GDM1 (cell line): Measurements from ENCODE around the gene ADCY5.

Experiments used
- DNase-seq: peaks from one replicate; lab custom pipeline; 2025; lab: John Stamatoyannopoulos, UW

Gene ADCY5

DNA sequence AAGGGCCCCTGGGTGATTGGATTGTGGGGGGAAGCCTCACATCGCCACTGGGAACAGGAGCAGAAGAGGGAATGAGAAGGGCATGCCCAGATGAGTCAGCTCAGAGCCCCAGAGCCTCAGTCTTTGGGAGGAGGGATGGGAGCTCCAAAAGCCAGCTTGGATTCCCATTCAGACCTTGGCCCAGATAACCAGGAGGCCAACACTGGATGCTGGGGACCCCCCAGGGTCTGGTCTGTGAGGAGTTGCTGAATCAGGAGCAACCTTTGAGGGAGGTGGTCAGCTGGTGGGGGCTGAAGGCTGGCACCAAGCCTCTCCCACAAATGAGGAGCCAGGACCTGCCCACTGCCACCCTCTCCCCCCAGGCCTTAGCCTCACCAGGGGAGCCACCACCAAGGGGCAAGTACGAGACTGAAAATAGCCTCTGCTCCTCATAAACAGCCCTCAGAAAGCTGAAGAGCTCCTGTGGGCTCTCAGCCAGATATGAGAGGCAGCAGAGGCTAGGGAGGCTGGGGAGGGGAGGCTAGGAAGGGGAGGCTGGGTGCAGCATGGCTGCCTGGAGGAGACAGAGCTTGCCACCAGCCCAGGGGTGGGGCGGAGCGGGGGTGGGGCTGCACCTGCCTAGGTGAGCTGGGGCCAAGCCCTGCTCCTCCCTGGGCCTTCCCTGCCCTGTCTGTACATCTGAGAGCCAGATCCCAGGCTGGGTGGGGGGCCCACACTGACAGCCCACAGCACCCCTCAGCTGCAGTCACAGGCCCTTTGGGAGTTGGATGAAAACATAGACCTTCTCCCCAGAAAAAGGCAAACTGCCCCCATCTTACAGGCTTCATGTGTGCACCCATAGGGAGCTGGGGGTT lies 147.3 kb downstream of the ADCY5 start:
- DNase-seq: no peak

DNA sequence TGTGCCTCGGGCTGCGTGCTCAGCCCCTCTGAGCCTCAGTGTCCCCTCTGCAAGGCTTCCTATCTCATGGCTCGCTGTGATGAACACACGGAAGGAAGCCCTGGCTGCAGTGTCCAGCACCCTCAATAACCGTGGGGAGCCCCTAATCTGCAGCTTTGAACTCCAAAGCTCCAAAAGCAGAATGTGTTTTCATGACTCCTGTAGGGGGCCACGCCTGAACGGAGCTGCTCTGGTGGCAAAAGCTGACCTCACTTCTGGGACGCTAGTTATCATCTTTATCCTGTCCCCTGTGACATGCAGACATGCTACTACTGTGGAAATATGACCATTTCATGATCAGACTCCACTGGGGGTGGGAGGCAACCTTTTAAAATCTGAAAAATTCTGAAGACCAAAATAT lies 148.3 kb downstream of the ADCY5 start:
- DNase-seq: no peak

DNA sequence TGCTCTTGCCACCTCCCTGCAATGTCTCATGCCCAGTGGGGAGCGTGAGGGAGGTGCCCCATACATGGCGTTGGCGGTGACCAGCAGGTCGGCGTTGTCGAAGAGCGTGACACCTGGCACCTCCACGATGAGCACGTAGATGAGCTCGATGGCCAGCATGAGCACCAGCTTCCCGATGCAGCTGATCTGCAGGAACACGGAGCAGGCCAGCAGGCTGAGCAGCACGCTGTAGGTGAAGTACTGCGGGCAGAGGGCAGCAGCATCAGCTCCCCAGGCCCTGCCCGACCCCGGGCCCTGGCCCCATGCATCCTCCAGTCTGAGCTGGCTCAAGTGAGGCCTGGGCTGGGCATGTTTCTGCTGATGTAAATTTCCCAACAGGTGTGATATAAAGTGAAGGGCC lies 148.8 kb downstream of the ADCY5 start:
- no peak for DNase-seq

DNA sequence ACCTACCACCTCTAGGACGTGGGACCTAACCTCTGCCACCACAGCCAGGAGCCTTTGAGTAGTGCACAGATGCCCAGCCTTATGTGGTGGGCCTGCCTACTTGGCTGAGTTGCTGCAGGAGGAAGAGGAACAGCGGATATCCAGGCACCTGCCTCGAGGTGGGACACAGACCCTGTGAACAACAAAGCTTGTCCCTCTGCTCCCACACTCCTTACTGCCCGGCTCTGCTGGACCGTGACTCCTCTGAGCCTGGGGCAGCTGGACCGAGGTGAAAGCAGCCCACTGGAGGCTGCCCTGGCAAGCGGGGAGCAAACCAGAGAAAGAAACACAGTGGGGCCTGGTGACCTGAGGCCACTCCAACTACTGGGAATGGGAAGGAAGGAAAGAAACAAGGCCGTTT lies 149.3 kb downstream of the ADCY5 start:
- DNase-seq: no peak

DNA sequence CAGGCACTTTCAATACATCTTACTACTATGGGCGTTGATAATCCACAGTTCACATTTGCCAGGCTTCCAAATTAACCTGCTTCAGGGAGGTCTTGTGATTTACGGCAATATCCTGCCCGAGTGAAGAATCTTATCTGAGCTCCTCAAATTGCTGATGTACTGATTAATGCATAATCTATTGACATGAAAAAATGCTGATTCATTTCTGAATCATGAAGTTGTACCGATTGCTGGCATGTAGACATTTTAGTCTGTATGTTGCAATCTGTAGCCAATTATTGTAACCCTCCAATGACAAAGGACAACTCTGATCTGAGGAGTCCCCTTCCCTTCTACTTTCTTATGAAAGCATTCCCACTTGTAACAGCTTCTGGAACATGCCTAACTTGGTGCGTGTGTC lies 150.0 kb downstream of the ADCY5 start:
- no peak for DNase-seq

DNA sequence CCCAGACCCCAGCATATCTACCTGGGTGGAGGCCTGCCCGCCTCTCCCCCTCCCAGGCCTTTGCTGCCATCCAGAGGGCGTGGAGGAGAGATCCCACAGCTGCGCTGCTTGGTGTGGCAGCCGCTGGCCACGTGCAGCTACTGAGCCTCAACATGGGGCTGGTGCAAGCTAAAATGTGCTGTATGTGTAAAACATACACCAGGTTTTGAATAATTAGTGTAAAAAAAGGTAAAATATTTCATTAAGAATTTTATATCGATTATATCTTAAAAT lies 151.3 kb downstream of the ADCY5 start:
- no peak for DNase-seq

DNA sequence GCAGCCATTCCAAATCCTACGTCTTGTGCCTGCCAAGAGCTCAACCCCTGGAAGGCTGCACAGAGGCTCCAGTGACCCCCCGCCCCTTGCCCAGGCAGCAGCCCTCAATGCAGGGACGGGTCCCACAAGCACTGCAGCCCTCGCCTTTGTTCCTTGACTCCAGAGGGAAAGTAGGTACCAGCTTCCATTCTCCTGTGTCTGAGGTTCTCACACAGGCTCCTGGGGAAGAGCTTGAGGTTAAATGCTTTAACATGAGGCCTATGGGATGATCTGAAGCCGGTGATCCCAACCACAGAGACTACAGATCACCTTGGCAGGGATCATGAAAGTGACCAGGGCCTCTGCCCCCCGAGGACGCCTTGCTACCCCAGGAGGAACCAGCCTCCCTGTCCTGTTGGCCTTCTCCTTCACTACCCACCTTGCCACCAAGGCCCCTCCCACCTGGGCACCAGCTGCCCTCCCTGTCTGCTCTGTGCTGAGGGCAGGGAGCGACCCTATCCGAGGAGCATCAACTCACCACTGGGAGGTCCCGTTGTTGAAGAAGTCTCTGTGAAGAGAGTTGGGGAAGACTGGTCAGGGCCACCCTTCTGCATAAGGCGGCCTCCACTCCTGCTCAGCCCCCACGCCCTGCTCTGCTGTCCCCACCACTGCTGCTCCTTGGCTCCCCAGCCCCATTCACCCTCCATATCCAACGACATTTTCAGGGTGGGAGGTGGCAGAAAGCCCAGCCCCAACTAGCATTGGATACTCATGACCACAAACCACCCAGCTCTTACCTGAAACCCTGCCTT lies 151.9 kb downstream of the ADCY5 start:
- DNase-seq: no peak

DNA sequence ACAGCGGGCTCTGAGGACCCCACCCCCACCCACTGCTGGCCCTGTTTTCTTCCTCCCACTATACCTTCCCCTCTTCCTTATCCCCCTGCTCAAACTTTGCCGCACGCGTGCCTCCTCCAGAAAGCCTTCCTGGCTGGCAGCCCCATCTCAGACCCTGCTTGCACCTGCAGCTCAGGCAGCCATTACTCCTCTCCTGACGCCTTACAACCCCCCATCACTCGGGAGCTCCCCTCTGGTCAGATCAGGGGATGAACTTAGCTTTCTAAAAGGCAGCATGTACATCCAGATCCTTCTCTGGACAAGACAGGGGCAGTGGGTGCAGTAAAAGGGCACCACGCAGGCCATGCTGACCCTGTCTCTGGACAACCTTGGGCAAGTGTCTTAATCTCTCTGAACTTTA lies 152.6 kb downstream of the ADCY5 start:
- DNase-seq: no peak

DNA sequence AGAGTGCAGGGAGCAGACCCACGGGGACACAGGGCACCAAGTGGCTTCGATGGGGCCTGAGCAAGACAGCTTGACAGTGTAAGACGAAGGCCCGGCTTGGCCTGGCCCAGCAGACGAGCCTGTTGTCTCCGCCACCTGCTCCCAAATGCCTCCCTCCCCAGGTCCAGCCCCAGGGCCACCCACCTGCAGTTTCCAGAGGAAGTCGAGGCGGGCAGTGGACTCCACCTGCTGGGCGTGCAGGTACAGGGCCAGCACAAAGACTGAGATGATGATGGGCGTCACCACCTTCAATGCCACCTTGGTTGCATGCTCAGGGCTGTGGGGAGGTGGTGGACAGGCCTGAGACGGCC lies 153.0 kb downstream of the ADCY5 start:
- no peak for DNase-seq

DNA sequence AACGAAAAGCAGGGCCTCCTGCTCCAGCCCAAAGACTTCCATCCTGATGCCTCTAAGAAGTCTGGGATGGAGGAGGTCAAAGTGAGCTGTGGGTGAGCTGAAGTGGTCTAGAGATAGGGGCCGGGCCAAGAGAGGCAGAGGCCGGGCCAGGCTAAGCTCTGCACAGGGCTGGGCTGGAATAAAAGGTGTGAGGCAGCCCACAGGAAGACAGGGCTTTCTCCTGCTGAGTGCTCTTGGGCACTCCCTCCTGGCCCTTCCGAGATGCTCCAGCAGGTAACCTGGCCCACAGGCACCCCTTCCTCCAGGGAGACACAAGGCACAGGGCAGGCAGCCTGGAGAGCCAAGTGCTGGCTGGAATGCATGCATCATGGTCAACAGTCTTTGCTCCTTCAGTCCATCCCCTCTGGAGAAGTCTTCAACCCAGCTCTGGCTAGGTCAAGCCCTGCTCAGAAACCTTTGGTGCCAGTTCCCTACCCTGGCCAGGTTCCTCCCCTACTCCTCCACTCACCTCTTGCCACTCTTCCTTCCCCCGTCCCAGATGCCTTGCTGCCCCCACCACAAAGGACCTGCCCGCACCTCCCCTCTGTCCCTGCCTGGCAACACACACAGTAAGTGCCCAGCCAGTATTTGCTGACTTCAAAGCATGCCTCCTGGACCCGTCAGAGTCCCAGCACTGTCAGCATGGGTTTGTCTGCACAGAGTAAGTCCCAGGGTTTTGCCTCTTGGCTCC lies 153.6 kb downstream of the ADCY5 start:
- DNase-seq: no peak

DNA sequence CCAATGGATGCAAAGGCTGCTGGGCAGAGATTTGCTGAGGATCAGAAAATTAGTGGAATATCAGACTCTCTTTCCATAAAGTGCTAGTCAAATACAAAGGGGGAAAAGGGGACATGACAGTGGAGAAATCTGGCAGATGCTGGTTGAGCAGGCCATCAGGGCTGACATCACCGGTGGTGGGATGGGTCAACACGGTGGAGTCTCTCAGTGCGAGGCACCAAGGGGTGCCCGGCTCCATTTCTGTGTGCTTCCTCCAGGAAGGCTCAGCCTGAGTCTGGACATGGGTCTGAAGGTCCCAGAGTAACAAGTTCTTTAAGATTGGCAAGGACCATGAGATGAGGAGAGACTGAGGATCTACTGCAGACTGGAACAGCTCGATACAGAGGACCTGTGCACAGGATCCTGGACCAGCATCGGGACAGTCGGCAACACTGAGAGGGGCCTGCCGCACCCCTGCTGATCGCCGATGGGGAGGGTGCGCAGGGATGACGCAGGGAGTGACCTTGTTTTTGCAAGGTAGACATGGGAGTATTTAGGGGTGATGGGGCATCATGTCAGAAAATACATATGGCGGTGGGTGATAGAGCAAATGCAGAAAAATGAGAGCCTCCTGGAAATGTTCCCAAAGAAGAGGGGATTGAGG lies 154.5 kb downstream of the ADCY5 start:
- DNase-seq: no peak

DNA sequence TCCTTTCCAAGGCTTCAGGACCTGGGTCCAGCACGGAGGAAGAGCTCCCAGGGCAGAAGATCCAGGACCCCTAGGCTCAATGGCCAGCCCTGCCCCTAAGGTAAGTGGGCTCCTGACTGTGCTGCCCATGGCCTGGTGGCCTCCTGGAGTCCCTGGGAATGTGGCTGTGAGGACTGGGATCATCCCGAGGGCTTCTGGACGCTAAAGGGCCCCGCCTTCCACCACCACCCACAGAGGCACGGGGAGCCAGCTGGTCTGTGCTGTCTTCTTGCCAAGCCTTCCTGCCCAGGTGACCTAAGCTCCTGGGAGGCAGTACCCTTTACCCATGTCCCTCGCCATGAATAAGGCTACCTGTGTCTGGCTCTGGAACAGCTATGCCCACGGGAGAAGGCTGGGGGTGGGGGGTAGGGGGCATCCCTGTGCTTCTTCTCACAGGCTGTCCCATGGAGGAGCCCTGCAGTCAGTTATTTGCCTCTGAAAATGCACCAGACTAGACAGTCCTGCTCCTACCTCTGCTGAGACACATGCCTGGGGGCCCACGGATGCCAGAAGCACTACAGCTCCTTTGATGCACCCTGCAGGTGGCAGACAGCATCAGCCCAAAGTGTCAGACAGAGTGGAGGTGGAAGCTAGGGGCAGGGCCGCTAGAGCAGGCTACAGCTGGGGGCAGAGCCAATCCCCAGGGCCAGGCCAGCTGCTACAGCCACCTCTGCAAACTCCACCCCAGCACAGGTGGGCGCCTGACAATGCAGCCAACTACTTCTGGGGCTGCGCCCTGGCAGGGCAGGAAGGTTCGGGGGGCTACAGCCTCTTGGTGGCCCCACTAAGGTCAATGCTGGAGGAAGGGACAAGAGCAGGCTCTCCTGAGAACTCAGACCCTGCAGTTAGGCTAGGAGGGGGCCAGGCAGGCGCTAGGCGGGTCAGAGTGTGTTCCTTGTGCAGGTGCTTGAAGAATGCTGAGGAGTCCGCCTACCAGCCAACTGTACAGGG lies 156.3 kb downstream of the ADCY5 start:
- no peak for DNase-seq

DNA sequence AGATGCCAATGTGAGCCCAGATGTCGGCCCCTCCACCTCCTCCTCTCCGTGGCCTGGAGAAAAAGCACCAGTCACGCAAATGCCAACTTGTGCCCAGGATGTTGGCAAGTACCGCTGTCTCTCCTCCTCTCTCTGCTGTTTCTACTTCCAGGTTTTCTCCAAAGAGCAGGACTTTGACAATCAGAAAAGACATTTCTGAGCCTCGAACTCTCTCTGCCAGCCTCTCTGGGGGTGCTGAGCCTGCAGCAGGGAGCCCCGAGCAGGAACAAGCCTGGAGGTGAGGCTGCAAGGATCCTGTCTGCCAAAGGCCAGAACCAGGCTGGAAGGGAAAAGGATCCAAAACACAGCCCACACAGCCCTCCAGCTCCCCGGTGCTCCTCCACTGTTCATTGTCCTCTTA lies 157.5 kb downstream of the ADCY5 start:
- no peak for DNase-seq

DNA sequence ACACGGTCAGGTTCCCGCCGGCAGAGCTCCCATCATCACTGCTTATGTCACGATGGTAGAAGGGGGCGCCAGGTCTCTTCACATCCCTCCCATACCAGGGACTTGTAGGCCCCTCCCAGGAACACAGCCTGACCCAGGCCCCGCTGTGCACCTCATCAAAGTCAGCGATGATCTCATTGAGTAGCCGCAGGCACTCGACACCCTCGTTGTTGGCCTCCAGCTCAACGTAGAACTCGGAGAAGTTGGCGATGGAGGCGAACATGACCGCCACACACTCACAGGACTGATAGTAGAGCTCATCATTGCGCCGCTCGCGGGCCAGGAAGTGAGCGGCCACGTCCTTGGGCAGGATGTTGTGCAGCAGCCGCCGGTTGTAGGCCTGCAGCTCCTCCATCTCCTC lies 157.9 kb downstream of the ADCY5 start:
- DNase-seq: no peak

DNA sequence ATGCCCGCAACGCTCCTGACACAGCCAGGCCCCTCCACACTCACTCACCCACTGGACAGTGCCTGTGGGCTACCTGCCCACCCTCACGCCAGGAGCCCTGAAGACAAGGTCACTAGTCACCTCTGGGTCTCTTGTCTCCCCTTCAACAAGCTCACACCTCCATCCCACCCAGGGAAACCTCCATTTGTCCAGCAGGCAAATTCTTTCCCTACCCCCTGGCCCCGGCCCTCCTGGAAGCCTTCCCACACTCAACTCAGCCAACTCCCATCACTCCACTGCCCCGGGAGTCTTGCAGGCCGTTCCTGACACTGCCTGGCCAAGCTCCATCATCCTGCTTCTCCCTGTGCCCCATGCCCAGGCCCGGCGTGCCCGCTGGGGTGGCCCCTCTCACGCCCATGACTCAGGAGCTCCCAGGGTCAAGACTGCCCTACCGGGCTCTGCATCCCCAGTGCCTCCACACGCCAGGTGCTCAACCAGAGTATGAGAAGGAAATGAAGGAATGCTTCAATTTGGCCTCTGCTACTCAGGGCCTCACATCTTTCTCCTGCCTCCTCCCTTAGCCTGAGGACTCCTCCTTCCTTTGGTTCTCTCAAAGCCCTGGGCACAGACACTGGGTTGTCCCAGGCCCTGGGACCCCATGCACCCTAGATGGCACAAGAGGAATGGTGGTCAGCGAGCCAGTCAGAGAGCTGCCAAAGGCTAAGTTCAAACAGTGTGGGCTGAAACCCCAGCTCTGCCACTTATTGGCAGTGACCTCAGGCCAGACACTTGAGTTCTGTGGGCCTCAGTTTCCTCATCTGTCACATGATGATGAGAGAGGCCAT lies 158.6 kb downstream of the ADCY5 start:
- no peak for DNase-seq

DNA sequence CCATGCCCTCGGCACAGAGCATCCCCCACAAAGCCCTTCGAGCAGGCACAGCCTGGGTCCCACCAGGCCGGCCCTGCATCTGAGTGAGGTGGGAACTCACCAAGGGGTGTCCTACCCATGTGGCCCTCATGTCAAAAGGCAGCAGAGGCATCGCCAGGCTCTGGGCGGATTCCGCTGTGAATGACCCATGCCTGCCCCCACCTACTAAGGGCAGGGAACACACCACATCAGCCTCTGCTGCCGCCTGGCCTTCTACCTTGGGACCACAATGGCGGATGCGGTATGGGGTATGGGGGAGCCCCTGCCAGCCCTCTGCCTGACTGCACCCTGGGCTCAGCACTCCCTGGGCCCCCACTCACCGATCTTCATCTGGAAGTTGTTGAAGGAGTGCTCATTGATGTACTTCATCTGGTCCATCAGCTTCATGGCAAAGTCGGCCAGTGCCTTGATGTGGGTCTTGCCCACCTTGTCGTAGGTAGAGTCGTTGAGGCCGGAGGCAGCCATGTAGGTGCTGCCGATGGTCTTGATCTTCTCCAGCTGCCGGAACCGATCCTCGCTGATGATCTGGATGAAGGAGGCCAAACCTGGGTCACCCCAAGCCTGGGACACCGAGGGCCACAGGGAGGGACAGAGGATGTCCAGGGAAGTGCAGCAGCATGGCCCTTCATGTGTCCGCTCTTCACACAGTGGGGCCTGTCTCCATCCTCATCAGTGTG lies 159.3 kb downstream of the ADCY5 start:
- no peak for DNase-seq

DNA sequence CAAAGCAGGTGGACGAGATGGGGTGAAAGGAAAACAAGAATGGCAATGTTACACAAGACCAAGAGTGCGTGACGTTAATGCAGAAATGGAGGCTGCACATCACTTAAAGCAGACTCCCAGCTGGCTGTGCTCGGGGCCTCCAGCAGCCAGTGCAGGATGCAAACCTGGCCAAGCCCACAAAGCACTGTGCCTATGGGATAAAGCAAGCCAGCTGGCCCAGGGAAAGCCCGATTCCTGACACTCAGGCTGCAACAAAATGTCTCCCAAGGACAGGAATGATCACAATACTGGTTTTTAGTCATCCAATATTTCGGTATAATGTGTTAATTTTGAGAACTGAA lies 161.0 kb downstream of the ADCY5 start:
- DNase-seq: no peak

DNA sequence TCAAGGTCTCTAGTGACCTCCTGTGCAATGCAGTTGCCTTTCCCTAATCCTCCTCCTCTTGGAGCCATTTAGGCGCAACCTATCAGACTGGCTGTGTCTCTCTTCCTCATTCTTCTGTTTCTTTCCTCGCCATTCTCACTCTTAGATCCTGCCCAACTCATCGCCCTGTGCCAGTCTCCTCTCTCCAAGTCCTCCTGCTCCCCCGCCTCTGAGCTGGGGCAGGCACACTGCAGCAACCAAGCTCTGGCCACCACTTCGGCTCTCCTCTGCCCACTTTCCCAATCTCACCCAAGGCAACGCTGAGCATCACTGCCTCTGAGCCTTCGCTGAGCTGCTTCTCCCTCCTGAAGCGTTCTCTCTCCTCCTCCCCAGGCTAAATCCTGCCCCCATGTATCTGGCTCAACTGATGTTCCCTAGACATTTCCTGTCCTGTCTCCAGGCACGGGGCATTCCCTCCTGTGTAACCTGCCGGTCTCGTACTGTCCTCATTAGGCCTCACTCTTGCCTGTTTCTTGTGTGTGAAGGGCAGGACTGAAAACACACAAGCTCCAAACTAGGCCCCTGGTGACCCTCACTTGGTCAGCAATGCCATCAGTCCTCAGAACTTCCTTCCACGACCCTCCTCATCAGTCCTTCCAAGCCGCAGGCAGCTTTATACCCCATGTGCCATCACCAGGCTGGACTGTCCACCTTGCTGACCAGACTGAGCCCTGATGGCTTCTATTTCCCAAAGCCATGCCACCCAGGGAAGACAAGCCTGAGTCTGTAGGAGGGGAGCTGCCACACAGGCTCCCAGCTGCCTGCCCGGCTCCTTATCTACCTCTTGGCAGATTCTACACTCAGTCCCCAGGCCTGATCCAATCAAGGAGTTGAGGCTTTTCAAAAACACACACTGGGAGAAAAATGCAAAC lies 161.6 kb downstream of the ADCY5 start:
- DNase-seq: no peak
